HG03432 (cell line): ENCODE data around the gene FAN1.
"Not testable (repeated sequence)": the region's sequence is repeated elsewhere in the genome, so short reads cannot be mapped to it uniquely, and the experiment has no call there.

Source experiments
- ATAC-seq: cut with Tn5 transposase; IDR thresholded peaks from one replicate; pipeline ENCODE4 v1.9.1; 2021; ENCODE audit warnings: mild to moderate bottlenecking, moderate library complexity; ENCODE audit not compliant: unreplicated experiment

Gene FAN1

DNA sequence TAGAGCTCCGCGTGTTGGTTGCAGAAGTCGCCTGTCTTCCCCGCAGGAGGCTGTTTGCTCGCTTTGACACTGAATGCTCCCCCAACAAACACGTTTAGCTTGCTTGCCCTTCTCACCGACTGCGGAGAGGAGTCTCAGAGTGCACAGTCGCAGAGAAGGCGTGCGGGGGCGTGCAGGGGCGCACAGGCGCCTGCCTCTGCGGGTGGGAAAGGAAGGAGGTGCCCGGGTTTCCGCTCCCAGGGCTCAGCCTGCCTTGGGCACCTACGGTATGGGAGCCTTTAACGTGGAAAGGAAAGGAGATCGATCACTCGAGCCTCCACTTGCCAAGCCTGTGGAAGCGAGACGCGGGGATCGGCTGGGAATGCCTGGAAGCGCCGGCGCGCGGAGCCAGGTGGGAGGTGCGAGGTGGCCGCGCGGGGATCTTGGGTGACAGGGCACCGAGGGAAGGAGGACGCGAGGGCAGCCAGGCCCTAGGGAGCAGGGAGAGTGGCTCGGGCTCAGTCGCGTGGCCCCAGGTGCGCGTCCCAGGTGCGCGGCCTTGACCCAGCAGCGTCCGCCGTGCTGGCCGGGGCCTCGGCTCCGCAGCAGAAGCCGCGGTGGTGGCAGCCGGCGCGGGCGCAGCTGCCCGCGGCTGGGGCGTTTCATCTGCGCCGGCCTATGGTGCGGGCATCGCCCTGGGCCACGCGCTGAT lies at the start of gene FAN1:
Gene FAN1, plus strand, starts transcription at position 419 of the 691 bp plus-strand sequence. CDS start 749 bp downstream, outside the sequence.
- ATAC-seq: peak; percentile 95

DNA sequence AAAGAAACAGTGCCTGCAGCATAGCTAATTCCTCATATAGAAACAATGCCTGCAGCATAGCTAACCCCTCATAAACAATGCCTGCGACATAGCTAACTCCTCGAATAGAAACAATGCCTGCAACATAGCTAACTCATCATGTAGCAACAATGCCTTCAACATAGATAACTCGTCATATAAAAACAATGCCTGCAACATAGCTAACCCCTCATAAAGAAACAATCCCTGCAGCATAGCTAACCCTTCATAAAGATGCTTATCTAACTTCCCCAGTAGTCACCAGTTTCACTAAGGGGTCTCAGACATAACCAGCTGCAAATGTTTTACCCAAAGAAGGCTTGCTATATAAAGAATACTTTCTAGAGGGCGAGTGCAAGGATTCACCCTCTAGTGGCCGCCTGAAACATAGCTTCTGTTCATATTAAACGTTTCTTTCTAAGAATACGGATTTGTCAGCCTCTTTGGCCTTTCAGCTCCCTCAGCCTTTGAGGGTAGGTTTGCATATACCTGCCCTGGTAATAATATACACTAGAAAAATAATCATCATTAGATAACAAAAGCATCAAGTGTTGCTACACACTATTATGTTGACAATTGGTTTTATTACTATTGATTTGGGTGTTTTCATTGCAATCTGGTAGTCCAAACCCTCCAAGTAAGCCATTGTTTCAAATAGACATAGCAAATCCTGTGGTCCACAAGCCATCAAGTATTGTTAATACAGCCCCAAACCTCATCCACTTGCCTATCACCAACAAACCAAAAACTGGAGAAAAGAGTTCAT lies 44.4 kb upstream of the FAN1 start:
- no peak for ATAC-seq

DNA sequence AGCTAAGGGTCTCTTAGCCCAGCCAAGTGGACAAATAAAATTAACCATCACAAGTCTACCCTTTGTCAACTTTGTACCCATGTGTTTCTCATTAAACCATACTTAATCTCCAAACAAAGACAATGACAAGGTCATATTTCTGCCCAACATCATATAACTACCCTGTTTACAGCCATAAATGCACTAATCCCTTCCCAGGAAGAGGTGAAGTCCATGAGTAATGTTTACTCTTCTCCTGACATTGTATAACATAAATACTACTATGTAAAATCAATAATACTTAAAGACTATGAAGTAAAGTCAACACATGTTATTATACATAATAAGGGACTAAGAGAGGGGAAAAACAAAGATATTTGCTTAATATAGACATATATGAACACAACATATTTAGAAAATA lies 38.5 kb upstream of the FAN1 start:
- no peak for ATAC-seq

DNA sequence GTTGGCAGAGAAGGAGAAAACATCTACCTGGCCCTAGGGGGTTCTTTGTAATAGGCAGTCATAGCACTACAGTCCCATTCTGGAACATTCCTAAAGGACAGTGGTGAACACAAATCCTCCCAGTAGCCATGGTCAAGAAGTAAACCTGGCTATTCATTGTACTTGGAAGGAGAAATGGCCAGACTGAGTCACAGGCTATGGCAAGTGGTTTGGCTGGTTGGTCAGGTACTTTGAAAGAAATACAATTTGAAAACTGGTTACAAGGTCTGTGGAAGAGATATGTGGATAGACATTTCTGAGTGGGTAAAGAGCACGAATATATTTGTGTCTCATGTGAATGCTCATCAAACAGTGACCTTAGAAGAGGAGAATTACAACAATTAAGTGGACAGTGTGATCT lies 33.0 kb upstream of the FAN1 start:
- ATAC-seq: no peak

DNA sequence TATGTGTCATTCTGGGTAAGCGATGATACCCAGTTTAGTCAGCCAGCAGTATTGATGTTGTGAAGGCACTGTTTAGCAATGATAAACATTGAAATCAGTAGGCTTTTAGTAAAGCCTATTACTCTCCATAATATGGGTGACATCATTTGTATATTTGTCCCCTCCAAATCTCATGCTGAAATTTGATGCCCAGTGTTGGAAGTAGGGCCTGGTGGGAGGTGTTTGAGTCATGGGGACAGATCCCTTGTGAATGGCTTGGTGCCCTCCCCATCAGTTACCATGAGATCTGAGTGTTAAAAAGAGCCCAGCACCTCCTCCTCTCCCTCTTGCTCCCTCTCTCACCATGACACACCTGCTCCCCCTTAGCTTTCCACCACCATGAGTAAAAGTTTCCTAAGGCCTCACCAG lies 31.4 kb upstream of the FAN1 start:
- ATAC-seq: no peak

DNA sequence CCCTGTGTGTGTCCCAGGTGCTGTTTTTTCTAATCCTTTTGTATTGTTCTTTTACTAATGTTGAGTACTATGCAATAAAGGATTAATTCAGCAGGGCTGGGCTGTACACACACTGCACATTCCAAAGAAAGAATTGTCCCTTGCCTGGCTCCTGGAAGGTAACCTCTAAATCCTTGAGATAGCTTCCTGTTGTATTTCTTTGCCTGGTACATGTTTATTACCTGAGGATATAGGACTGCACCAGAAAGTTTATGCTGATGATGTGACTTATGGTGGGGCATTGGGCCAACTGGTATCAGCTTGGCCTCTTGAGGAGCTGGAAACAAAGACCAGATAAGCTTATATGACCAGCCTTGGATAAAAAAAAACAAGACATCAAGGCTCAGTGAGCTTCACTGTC lies 26.6 kb upstream of the FAN1 start:
- no peak for ATAC-seq

DNA sequence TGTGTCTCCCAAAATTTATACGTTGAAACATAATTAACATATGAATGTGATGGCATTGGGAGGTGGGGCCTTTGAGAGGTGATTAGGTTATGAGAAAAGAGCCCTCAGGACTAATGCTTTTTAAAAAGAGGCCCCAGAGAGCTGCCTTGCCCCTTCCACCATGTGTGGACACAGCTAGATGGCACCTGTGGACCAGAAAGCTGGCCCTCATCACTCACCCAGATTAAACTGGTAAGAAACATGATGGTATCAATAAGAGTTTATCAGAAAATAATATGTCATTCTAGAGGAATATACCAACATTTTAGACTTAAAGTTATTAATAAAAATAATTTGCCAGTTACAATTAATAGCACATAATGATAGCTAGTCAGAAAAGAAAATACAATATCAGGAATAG lies 25.2 kb upstream of the FAN1 start:
- no peak for ATAC-seq

DNA sequence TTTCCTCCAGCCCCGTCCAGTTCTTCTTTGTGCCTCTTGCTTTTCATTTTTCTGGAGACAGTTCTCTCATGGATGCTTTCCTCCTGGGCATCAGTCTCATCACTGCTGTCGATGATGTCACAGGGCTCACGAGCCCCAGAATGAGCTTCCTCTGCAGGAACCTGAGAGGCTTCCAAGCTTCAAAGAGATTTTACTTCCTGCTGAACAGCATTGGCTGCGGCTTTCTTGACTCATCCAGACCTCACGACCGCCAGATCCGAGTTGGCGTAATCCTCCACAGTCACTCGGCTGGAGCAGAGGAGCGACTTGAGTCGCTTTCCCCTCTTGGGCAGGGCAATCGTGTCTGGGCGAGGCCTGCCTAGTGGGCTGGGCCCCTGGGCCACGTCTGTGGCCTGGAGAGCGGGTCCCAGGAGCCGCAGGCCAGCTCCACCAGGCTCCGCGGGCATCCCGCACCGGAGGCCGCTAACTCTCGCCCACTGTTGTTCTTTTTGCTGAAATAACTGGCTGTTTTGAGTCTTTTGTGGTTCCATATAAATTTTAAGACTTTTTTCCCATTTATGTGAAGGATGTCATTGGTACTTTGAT lies 20.8 kb upstream of the FAN1 start:
- ATAC-seq: no peak

DNA sequence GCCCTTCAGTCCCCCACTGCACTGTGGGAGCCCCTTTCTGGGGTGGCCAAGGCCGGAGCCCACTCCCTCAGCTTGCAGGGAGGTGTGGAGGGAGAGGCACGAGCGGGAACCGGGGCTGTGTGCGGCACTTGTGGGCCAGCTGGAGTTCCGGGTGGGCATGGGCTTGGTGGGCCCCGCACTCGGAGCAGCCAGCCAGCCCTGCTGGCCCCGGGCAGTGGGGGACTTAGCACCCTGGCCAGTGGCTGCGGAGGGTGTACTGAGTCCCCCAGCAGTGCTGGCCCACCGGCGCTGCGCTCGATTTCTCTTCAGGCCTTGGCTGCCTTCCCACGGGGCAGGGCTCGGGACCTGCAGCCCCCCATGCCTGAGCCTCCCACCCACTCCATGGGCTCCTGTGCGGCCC lies 20.0 kb upstream of the FAN1 start:
- ATAC-seq: not testable (repeated sequence)

DNA sequence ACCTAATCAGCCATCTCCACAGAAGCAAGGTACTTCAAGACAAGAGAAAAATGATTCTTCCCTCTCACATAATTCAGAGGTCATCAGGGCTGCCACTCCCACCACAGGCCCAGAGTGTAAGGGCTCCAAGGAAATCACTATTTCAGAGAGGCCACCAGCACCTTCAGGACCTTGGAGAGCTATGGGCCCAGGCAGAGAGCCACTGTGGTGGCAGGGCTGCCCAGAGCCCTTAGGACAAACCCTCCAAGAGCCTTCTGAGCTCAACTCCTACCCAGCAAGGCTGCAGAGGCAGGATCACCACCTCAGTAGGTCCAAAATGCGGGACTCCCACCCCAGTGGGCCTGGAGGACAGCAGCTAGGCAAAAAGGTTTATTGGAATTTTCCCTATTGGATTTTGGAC lies 17.9 kb upstream of the FAN1 start:
- ATAC-seq: no peak

DNA sequence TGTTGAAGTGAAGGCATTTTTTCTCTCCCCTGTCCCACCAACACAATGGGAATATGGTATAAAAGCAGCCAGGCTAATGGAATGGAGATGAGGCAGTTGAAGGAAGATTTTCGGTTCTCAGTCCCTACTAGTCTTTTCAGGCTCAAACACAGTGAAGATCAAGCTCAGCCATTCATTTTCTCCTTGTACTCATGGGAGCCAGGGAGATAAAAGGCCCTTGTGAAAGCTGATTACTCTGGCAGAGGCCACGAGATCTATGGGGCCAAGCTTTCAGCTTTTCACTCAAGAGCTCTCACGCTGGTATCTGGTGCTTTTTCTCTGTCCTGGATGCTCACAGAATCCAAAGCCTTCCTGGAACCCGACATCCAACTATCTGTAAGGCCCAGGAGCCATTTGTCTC lies 14.5 kb upstream of the FAN1 start:
- ATAC-seq: no peak

DNA sequence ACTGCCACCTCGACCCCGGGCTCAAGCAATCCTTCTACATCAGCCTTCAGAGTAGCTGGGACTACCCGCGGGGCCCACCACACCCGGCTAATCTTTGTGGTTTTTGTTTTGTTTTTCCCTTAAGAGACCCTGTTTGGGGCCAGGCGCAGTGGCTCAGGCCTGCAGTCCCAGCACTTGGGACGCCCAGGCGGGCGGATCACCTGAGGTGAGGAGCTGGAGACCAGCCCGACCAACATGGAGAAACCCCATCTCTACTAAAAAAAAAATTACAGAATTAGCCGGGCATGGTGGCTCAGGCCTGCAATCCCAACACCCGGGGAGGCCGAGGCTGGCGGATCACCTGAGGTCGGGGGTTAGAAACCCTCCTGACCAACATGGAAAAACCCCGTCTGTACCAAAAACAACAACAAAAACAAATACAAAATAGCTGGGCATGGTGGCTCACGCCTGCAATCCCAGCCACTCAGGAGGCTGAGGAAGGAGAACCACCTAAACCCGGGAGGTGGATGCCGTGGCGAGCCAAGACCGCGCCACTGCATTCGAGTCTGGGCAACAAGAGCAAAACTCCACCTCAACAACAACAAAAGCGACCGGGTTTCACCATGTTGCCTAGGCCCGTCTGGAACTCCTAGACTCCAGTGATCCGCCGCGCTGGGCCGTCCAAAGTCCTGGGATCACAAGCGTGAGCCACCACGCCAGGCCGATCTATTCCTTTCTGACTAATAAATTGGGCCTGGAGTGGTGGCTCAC lies 8.1 kb upstream of the FAN1 start:
- no peak for ATAC-seq

DNA sequence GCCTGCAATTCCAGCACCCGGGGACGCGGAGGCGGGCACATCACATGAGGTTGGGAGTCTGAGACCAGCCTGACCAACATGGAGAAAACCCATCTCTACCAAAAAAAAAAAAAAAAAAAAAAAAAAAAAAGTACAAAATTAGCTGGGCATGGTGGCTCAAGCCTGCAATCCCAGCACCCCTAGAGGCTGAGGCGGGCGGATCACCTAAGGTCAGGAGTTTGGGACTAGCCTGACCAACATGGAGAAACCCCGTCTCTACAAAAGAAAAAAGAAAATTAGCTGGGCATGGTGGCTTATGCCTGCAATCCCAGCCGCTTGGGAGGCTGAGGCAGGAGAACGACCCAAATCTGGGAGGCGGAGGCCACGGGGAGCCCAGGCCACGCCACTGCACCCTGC lies 7.5 kb upstream of the FAN1 start:
- no peak for ATAC-seq

DNA sequence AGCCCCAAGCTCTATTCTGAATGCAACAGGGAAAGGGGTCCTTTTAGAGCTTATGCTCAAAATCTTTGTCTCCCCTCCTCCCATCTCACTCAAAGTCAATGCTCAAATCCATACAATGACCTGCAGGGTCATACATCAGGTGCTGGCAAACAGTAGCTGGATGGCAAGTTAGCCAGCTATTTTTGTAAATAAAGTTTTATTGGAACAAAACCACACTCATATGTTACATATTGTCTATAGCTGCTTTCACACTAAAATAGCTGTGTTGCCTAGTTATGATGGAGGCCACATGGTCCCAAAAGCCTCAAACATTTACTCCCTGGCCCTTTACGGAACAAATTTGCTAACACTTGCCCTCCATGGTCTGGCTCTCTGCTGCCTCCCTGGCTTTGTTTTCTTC lies 1.8 kb upstream of the FAN1 start:
- no peak for ATAC-seq

DNA sequence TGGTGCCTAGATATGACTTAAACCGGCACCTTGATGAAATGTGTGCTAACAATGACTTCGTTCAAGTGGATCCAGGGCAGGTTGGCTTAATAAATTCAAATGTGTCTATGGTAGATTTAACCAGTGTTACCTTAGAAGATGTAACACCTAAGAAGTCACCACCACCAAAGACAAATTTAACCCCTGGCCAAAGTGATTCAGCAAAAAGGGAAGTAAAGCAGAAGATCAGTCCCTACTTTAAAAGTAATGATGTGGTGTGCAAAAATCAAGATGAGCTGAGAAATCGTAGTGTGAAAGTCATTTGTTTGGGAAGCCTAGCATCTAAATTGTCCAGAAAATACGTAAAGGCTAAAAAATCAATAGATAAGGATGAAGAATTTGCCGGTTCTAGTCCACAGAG lies 1.1 kb downstream of the FAN1 start:
- no peak for ATAC-seq

DNA sequence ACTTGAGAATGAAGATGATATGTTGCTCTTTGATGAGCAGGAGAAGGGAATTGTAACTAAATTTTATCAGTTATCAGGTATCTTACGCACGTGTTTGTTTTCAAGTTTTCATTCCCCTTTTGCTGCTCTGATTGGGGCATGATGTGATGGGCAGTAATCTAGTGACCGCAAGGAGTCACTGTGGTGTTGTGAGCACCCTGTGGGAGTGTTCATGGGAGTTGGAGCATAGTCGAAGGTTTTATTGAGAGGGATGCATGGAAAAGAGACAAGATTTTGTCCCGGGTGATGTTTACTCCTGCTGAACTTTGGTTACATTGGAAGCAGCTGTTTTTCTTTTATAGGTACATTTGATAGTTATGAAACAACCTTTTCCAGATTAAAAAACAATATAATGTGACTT lies 2.1 kb downstream of the FAN1 start:
- ATAC-seq: no peak

DNA sequence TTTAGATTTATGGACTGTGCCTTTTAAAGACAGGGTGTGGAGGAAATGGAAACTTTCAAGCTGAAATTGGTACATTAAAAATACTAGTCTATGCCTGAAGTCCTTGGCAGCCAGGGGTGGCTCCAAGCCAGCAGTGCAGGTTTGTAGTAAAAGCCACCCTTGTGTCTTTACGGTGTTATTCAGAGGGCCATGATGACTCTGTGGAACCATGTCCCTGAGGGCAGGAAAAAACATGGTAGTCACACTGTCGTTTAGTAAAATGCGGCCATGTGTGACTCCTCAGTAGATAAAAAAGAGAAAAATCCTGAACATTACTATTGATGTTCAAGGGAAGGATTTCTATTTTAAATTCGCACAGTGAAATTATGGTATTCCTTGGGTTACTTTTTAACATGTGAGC lies 2.7 kb downstream of the FAN1 start:
- ATAC-seq: no peak

DNA sequence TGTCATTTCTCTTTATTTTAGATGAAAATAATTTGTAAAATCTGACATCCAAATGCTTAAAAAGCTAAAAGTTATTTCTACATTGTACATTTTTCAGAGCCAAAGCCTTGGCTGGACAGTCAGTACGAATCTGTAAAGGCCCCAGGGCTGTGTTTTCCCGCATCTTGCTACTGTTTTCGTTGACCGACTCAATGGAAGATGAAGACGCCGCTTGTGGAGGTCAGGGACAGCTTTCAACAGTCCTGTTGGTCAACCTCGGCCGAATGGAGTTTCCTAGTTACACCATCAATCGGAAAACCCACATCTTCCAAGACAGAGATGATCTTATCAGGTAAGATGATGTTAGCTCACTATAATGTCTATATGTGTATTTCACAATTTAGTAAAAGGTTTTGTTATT lies 10.0 kb downstream of the FAN1 start:
- ATAC-seq: no peak

DNA sequence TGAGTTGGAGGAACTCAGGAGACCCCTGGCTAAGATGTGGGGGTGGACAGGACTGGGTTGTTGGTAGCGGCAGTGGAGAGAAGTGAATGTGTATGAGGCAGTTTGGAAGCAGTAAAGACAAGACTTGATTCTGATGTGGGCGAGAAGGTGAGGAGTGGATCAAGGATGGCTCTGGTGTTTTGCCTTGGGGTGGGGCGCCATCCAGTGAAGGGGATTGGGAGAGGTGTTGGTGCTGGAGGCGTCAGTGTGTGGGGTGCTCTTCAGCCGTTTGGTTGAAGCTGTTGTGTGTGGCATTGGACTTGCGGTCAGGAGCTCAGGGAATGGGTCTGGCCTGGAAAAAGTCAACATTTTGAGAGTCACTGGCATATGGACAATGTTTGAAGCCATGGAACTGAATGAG lies 13.3 kb downstream of the FAN1 start:
- ATAC-seq: no peak

DNA sequence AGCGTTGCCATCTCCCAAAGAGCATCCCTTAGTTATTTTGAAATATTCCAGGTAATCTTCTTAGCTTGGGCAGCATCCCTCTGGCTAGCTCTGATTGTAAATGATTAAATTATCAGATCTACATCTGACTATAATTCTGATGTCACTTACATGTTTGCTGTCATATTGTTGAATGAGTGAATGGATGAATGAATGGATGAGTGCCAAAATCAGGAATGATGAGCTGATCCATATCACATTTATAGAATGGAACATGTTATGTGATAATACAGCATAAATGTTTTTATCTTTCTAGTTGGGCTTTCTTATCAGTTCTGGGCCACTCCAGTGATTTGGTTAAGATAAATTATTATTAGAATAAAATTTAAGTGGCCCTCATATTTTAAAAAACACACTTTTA lies 14.0 kb downstream of the FAN1 start:
- no peak for ATAC-seq

DNA sequence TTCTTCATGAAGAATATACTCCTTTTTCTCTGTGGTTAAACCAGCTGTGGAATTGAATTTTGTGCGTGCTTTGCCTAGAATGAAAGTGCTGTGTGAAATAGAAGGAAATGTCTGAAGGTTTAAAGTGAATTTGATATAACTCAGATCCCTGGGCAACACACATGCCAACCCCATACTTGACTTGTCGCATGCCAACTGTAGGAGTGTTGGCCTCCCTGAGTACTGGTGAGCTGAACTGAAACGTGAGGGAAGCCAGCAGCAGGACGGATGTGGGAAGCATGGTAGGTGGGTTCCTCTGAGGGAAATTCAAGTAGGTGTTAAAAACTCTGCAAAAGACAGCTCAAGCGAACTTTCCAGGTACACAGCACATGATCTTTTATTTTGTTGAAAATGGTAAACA lies 14.7 kb downstream of the FAN1 start:
- ATAC-seq: no peak
